CD14-positive monocyte (primary cell): Measurements from ENCODE around the gene TBC1D32. TPM values are rescaled to one million over a fixed set of nuclear protein-coding genes. Genes with fewer than 3 reads are reported as not detected.
A peak's percentile ranks its signal among the peaks of the same experiment; 100 is the strongest.

ENCODE experiments used
- DNase-seq, 3 donors: peaks; one replicate each; pipeline ENCODE4 v3.0.0-alpha.2; 2011 to 2022
- H2AFZ ChIP-seq: 2 replicates; pipeline ENCODE4 v1.6.0; 2012; ENCODE audit warnings: mild to moderate bottlenecking, low read depth, low read length, inconsistent platforms; ENCODE audit not compliant: insufficient read depth, poor library complexity, severe bottlenecking
- H3K27ac ChIP-seq, 2 donors: 1 replicate in 1 of 2; 2 replicates in 1 of 2; pipeline ENCODE4 v1.5.1; 2012 to 2013; ENCODE audit warnings: low read length in 2 of 2, control low read depth in 1 of 2, inconsistent platforms in 1 of 2, low read depth in 1 of 2, mild to moderate bottlenecking in 1 of 2
- H3K27me3 ChIP-seq, 2 donors: one replicate each; pipeline versions ENCODE4 v1.6.0 to v1.6.1; 2011 to 2013; ENCODE audit warnings: low read length in 2 of 2; ENCODE audit not compliant: control insufficient read depth in 2 of 2, insufficient read depth in 2 of 2
- H3K36me3 ChIP-seq, 2 donors: replicated peaks in 1 of 2; 1 replicate in 1 of 2; 2 replicates in 1 of 2; pipeline versions ENCODE4 v1.5.1 to v1.6.1; 2012 to 2013; ENCODE audit warnings: low read length in 2 of 2, control low read depth in 1 of 2, inconsistent platforms in 1 of 2, mild to moderate bottlenecking in 1 of 2; ENCODE audit not compliant: insufficient read depth in 2 of 2, control insufficient read depth in 1 of 2
- H3K4me1 ChIP-seq, 2 donors: 1 replicate in 1 of 2; 2 replicates in 1 of 2; pipeline versions ENCODE4 v1.5.1 to v1.6.1; 2012 to 2013; ENCODE audit warnings: low read length in 2 of 2, control low read depth in 1 of 2, inconsistent platforms in 1 of 2, mild to moderate bottlenecking in 1 of 2, moderate library complexity in 1 of 2; ENCODE audit not compliant: insufficient read depth in 2 of 2, control insufficient read depth in 1 of 2
- H3K4me2 ChIP-seq: replicated peaks from 2 replicates; pipeline ENCODE3; 2012; ENCODE audit warnings: low read length, moderate library complexity, mild to moderate bottlenecking; ENCODE audit not compliant: poor library complexity, severe bottlenecking; ENCODE audit errors: extremely low read depth
- H3K4me3 ChIP-seq, 3 experiments: fragments of 200-600 bp in 1 of 3; sonication (generic) in 1 of 3; replicated peaks in 1 of 3; 1 replicate in 2 of 3; 2 replicates in 1 of 3; pipeline ENCODE4 v1.5.1; 2011 to 2013; ENCODE audit warnings: low read length in 3 of 3, mild to moderate bottlenecking in 3 of 3, control low read depth in 2 of 3, low read depth in 2 of 3, inconsistent platforms in 1 of 3, moderate library complexity in 1 of 3
- H3K79me2 ChIP-seq: 2 replicates; pipeline ENCODE4 v1.6.0; 2012; ENCODE audit warnings: mild to moderate bottlenecking, control low read depth, inconsistent platforms, low read length, moderate library complexity; ENCODE audit not compliant: insufficient read depth
- H3K9ac ChIP-seq: 2 replicates; pipeline ENCODE4 v1.6.0; 2017; ENCODE audit warnings: low read length, mild to moderate bottlenecking; ENCODE audit not compliant: insufficient read depth, poor library complexity, severe bottlenecking
- H3K9me3 ChIP-seq, 2 donors: replicated peaks in 1 of 2; 1 replicate in 1 of 2; 2 replicates in 1 of 2; pipeline versions ENCODE4 v1.5.1 to v1.6.1; 2012 to 2013; ENCODE audit warnings: low read length in 2 of 2, control low read depth in 1 of 2; ENCODE audit not compliant: control insufficient read depth in 1 of 2, insufficient read depth in 1 of 2
- H4K20me1 ChIP-seq: 2 replicates; pipeline ENCODE4 v1.6.0; 2012; ENCODE audit warnings: mild to moderate bottlenecking, low read length, control low read depth, moderate library complexity; ENCODE audit not compliant: insufficient read depth
- H3K27ac Mint-ChIP-seq, 7 donors: one replicate each; pipeline ENCODE4 v1.8.0; 2020; ENCODE audit warnings: mild to moderate bottlenecking in 7 of 7, mixed read lengths in 7 of 7, moderate library complexity in 6 of 7, inconsistent platforms in 2 of 7
- H3K27me3 Mint-ChIP-seq, 3 donors: one replicate each; pipeline ENCODE4 v1.8.0; 2021 to 2022; ENCODE audit warnings: low read depth in 3 of 3, mild to moderate bottlenecking in 3 of 3, mixed read lengths in 3 of 3, moderate library complexity in 3 of 3, inconsistent platforms in 1 of 3
- H3K36me3 Mint-ChIP-seq, 2 donors: one replicate each; pipeline ENCODE4 v1.8.0; 2020; ENCODE audit warnings: mixed read lengths in 2 of 2, inconsistent platforms in 1 of 2, mild to moderate bottlenecking in 1 of 2
- H3K4me1 Mint-ChIP-seq: one replicate; pipeline ENCODE4 v1.8.0; 2020; ENCODE audit warnings: mild to moderate bottlenecking, mixed read lengths
- H3K4me3 Mint-ChIP-seq, 2 donors: one replicate each; pipeline ENCODE4 v1.8.0; 2020; ENCODE audit warnings: mild to moderate bottlenecking in 2 of 2, mixed read lengths in 2 of 2, moderate library complexity in 1 of 2
- H3K9me3 Mint-ChIP-seq, 7 donors: one replicate each; pipeline ENCODE4 v1.8.0; 2020 to 2022; ENCODE audit warnings: mixed read lengths in 7 of 7, mild to moderate bottlenecking in 6 of 7, moderate library complexity in 6 of 7, inconsistent platforms in 2 of 7
- CTCF ChIP-seq: fragments of 200-600 bp; IDR thresholded peaks from one replicate; pipeline ENCODE4 v1.8.0; 2022; ENCODE audit warnings: antibody characterized with exemption, mild to moderate bottlenecking
- WGBS: methylation state at CpG from one replicate; pipeline ENCODE4 v1.1.5; 2013; ENCODE audit warnings: missing lambda C conversion rate; ENCODE audit not compliant: insufficient coverage; 5-methylcytosine and 5-hydroxymethylcytosine counted together
- intact Hi-C, 2 donors: fragments of 100-400 bp; cut with micrococcal nuclease; formaldehyde crosslinking; loops; one replicate each; pipeline versions ENCODE4 v1.15.0 to v1.15.1; 2023
- polyA plus RNA-seq, 3 donors: library from polyadenylated mRNA; depleted of rRNA in 1 of 3; unstranded in 2 of 3; stranded (reverse) in 1 of 3; fragments of 300-500 nt in 2 of 3; fragments of >200 nt in 1 of 3; fragmentation: Illumina TruSeq in 2 of 3; gene quantifications; 1 replicate in 2 of 3; 2 replicates in 1 of 3; pipeline ENCODE4 v1.2.3, GENCODE V29; 2012 to 2021

The TBC1D32 gene
- polyA plus RNA-seq, 3 donors: 0.23 to 0.64 TPM; not detected in 1

GRCh38 chr6:121260651-121261102, 73.6 kb downstream of the TBC1D32 start:
- 95% methylated on average over 9 of the region's 9 CpGs for WGBS
- Histone ChIP-seq H3K4me3 (no peak overlapping the region), H3K4me1 (no peaks in the 10 kb centered on the region), H3K4me2 (no peak overlapping the region), H3K9me3 (peaks cover 13 to 20% of the 10 kb centered on the region in 2 donors), H3K27me3 (no peaks in the 10 kb centered on the region), H2AFZ (no peak overlapping the region), H3K36me3 (no peaks in the 10 kb centered on the region), H3K79me2 (no peaks in the 10 kb centered on the region), H4K20me1 (no peaks in the 10 kb centered on the region), H3K27ac (no peak overlapping the region), H3K9ac (no peak overlapping the region)
- Mint-ChIP-seq H3K27ac (no peak overlapping the region), H3K27me3 (peaks cover 0 to 2% (median 0%) of the 10 kb centered on the region in 3 donors), H3K36me3 (peaks cover 4 to 7% of the 10 kb centered on the region in 2 donors), H3K9me3 (peaks cover 15 to 25% (median 21%) of the 10 kb centered on the region in 7 donors), H3K4me3 (no peak overlapping the region), H3K4me1 (no peaks in the 10 kb centered on the region)
- TF ChIP-seq CTCF: no peak
- peak in 1 of 3 donors; percentile 1 for DNase-seq
- intact Hi-C loops: no loop called here

- Histone ChIP-seq H2AFZ (no peak overlapping the region), H3K27me3 (no peaks in the 10 kb centered on the region), H3K4me3 (no peak overlapping the region), H3K4me2 (no peak overlapping the region), H3K9ac (no peak overlapping the region), H3K36me3 (no peaks in the 10 kb centered on the region), H3K27ac (no peak overlapping the region), H3K9me3 (peaks cover 3 to 9% of the 10 kb centered on the region in 2 donors), H4K20me1 (no peaks in the 10 kb centered on the region), H3K4me1 (no peaks in the 10 kb centered on the region), H3K79me2 (no peaks in the 10 kb centered on the region)
- intact Hi-C loops: no loop called here
- Mint-ChIP-seq H3K27me3 (no peaks in the 10 kb centered on the region), H3K9me3 (peaks cover 4 to 27% (median 21%) of the 10 kb centered on the region in 7 donors), H3K36me3 (peaks cover 0 to 6% of the 10 kb centered on the region in 2 donors), H3K4me3 (no peak overlapping the region), H3K27ac (no peak overlapping the region), H3K4me1 (no peaks in the 10 kb centered on the region)
- TF ChIP-seq CTCF: no peak
- DNase-seq: no peak
These were observed 86.9 kb downstream of the TBC1D32 start for GRCh38 chr6:121247386-121247785.
